GM12891 (cell line): ENCODE data around the gene ZNF540. TPM values are rescaled to one million over a fixed set of nuclear protein-coding genes. Genes with fewer than 3 reads are reported as not detected.

Experiments
- DNase-seq: peaks from one replicate; pipeline ENCODE4 v3.0.0; 2011; ENCODE audit warnings: low spot score; ENCODE audit not compliant: insufficient read length
- FAIRE-seq: peaks from 2 replicates; lab custom pipeline; 2011; peaks lifted over from hg19 to GRCh38; lab: Jason Lieb, UNC
- PAX5 ChIP-seq: IDR thresholded peaks from 2 replicates; pipeline ENCODE4 v1.6.1; 2011; ENCODE audit warnings: low read length, moderate library complexity, mild to moderate bottlenecking; ENCODE audit not compliant: insufficient read depth, severe bottlenecking
- POLR2A ChIP-seq: IDR thresholded peaks from 2 replicates; pipeline ENCODE4 v1.6.1; 2011; ENCODE audit warnings: low read depth, low read length, control low read depth
- POLR2AphosphoS5 ChIP-seq: IDR thresholded peaks from 2 replicates; pipeline ENCODE4 v1.6.1; 2011; ENCODE audit warnings: low read depth, low read length, control low read depth
- POU2F2 ChIP-seq: IDR thresholded peaks from 2 replicates; pipeline ENCODE4 v1.6.1; 2011; ENCODE audit warnings: low read depth, mild to moderate bottlenecking, control low read depth, low read length, moderate library complexity
- SPI1 ChIP-seq: IDR thresholded peaks from 2 replicates; pipeline ENCODE4 v1.6.1; 2011; ENCODE audit warnings: low read depth, low read length, control low read depth
- TAF1 ChIP-seq: IDR thresholded peaks from 2 replicates; pipeline ENCODE4 v1.6.1; 2011; ENCODE audit warnings: low read depth, low read length, control low read depth
- polyA plus RNA-seq: library from polyadenylated mRNA; unstranded; fragments of >200 nt; gene quantifications from one replicate; pipeline ENCODE4 v1.2.1, GENCODE V29; 2012; ENCODE audit warnings: low read depth, missing spikeins, inconsistent platforms; ENCODE audit not compliant: missing spikeins

The ZNF540 gene
- 0.63 TPM for polyA plus RNA-seq

DNA sequence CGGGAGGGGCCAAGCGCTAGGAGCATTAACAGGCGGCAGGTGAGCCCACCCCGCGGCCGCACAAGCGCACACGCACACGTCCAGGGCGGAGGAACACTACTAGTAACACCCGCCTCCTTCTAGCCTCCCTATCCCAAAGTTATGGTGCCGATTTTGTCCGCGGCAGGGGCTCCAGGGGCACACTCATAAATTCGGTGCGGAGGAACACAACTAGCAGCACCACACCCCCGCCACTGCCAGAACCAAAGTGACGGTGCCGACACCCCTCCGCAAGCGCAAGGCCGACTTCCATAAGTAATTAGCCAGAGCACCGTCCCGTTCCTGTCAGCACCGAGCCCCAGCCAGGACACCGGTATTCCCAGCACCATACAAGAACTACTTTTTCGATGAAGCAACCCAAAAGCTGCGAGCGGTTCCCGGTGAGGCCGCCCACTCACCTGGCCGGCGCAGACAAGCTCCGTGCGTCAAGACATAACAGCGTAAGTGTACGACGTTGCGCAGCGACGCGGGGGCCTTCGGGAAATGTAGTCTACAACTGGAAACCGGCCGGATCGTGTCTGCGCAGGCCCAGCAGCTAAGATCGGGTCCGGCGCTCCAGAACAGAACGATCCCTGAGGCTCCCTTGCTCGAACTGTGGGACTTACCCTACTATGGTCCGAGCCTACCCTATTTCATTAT, at the start of gene ZNF540, which contains the start of gene ZNF571:
Gene ZNF540, plus strand, starts transcription at position 573 of the 678 bp plus-strand sequence. CDS start 3,572 bp downstream, outside the sequence.
Gene ZNF571, minus strand, starts transcription at position 489 of the 678 bp plus-strand sequence. CDS start 8,116 bp downstream, outside the sequence.
- DNase-seq, result peak; percentile 64
- peak; percentile 90 for FAIRE-seq
- TF ChIP-seq POLR2A (peak; percentile 63), PAX5 (no peak), SPI1 (no peak), POU2F2 (peak; percentile 39; the same call in 1 of the 2 replicates), POLR2AphosphoS5 (peak; percentile 21; the same call in 1 of the 2 replicates)

DNA sequence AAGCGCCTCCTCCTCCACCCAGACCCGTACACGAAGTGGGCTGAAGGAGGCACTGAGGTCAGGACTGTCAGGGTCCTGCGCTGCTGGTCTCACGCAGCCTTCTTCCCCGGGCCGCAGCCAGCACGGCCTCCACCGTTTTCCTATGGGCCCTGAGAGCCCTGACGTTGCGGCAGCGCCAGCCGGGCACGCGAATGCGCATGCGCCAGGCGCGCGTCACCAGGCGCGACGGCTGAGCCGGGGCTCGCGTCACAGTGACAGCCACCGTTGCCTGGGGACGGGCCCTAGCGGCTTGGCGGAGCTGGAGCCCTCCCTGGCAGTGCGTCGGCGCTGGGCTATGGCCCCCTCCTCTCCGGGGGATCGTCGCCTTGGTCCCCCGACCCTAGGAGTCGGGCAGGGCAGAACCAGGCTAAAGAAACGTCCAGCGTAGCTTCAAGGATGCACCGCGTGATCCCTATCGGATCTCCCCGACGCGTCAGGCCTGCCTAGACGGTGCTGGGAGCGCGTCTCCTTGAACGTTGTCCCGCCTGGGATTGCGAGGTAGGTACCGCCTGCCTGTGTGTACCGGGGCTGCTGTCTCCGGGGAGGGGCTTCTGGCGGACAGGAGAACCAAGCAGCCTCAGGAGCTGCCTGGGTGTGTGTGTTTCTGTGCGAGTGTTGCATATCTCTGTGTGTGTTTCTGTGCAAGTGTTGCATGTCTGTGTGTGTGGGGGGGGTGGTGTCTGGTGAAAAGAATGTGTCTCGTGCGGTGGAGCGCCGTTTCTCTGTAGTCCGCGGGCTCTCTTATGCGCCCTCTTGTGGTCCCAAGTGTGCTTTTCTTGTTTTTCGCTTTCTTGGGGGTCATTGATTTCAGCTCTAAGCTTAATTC, 43.3 kb upstream of the ZNF540 start:
- FAIRE-seq (peak; percentile 89), DNase-seq (peak; percentile 77)
- TF ChIP-seq POU2F2, result no peak
- TF ChIP-seq TAF1, result no peak
- no peak for TF ChIP-seq PAX5
- 0 out of 2 replicates have a peak, but pooled peaks have one; percentile 34 for TF ChIP-seq POLR2A
- no peak for TF ChIP-seq POLR2AphosphoS5

DNA sequence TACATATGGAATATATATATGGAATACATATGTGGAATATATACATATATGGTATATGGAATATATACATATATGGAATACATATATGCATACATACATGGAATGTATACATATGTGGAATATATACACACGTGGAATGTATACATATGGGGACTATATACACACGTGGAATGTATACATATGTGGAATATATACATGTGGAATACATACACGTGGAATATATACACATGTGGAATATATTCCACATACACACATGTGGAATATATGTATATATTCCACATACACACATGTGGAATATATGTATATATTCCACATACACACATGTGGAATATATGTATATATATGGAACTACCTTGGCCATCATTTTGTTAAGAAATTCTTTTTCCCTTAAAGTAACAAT, 31.2 kb upstream of the ZNF540 start:
- FAIRE-seq, result no peak
- TF ChIP-seq POLR2AphosphoS5, result no peak
- TF ChIP-seq POLR2A, result no peak

DNA sequence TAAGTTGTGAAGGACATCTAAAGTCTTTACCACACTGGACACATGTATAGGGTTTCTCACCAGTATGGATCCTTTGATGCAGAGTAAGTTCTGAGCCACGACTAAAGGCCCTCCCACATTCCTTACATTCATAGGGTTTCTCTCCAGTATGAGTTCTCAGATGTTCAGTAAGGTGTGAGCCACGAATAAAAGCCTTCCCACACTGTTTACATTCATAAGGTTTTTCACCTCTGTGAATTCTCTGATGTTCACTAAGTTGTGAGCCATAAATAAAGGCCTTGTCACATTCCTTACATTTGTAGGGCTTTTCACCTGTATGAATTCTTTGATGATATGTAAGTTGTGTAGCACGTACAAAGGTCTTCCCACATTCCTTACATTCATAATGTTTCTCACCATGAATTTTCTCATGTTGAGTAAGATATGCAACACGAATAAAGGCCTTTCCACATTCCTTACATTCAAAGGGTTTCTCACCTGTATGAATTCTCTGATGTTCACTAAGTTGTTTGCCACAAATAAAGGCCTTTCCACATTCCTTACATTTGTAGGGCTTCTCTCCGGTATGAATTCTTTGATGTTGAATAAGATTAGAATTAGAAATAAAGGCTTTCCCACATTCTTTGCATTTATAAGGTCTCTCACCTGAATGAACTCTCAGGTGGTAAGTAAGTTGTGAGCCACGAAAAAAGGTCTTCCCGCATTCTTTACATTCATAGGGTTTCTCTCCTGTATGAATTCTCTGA, 29.9 kb upstream of the ZNF540 start:
- no peak for DNase-seq
- no peak for FAIRE-seq
- TF ChIP-seq SPI1 (no peak), POLR2A (no peak), PAX5 (no peak), POU2F2 (no peak), POLR2AphosphoS5 (no peak), TAF1 (no peak)

More for the DNA sequence above, 31.2 kb upstream of the ZNF540 start:
- DNase-seq, result no peak

DNA sequence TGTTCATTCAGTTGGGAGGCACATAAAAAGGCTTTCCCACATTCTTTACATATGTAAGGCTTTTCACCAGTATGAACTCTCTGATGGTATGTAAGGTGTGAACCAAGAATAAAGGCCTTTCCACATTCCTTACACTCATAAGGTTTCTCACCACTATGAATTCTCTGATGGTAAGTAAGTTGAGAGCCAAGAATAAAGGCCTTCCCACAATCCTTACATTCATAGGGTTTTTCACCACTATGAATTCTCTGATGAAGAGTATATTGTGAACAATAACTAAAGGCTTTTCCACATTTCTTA, 29.4 kb upstream of the ZNF540 start:
- FAIRE-seq, result no peak
- TF ChIP-seq PAX5, result no peak
- no peak for TF ChIP-seq POLR2AphosphoS5
- TF ChIP-seq POU2F2, result no peak
- no peak for TF ChIP-seq TAF1
- TF ChIP-seq SPI1, result no peak
- no peak for TF ChIP-seq POLR2A
- DNase-seq, result no peak

DNA sequence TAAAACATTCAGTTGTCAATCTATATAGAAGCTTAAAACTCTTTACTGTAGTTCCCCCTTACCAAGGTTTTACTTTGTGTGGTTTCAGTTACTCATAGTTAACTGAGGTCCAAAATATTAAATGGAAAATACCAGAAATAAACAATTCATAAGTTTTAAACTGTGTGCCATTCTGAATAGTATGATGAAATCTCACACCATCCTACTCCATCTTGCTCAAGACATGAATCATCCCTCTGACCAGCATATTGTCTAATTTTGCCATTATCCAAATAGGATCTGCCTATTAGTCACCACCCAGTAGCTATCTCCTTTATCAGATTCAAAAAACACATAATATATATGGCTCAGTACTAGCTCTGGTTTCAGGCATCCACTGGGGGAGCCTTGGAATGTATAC, 22.5 kb upstream of the ZNF540 start:
- FAIRE-seq (no peak), DNase-seq (no peak)
- no peak for TF ChIP-seq POU2F2
- no peak for TF ChIP-seq SPI1
- TF ChIP-seq PAX5, result no peak
- TF ChIP-seq POLR2A, result no peak
- no peak for TF ChIP-seq POLR2AphosphoS5
- no peak for TF ChIP-seq TAF1

DNA sequence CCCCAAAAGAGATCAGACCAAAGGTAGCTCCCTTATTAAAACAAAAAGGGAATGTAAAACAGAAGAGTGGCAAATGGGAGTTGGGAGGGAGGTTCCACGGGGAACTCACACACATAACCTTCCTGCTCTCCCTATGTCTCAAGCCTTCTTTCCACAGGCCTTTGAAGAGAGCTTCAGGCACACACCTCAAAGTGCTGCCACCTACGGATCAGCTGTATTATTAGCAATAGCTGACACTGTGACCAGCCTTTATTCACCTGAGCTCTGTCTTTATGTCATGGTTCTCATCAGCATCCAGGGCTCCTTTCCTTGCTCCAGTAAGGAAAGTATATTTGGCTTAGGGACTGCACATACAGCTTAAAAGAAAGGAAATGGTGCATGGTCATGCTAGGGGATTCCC, 11.3 kb upstream of the ZNF540 start:
- TF ChIP-seq POLR2A (no peak), PAX5 (no peak), POLR2AphosphoS5 (no peak), TAF1 (no peak), SPI1 (no peak), POU2F2 (no peak)
- FAIRE-seq (no peak), DNase-seq (no peak)

DNA sequence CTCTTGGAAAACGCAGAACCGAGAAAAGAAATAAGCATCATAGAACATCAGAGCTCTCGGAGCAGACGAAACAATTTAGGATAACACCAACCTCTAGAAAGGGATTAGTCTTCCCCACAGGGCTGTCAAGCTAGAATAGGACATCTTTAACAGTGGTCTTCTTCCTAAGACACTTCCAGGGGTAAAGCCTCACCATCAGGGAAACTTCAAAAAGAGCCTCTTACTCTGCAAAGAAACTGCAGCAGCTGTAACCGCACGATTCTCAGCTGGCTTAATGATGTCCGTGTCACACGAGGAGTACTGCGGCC, 726 bp upstream of the ZNF540 start:
- TF ChIP-seq POU2F2 (no peak), TAF1 (no peak)
- DNase-seq (no peak), FAIRE-seq (no peak)

DNA sequence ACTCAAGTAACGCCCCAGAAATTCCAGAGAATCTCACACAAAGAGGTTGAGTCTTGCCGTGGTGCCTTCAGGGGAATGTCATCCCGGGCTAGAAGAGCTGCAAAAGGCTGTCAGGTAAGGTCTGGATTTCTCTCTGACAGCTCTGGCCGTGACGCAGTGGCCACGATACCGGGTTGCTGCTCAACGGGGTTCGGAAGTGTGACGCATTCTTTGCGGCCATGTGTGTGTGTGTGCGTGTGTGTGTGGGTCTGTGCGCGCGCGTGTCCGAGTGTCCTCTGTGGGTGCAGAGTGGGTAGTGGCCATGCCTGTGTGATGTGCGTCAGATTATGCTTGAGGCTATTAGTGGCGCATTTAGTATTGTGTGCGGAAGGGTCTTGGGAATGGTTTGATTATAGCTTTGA, 306 bp downstream of the ZNF540 start:
- DNase-seq (peak; percentile 22), FAIRE-seq (no peak)
- no peak for TF ChIP-seq POLR2AphosphoS5
- no peak for TF ChIP-seq SPI1
- no peak for TF ChIP-seq POLR2A
- TF ChIP-seq POU2F2, result no peak
- no peak for TF ChIP-seq TAF1
- no peak for TF ChIP-seq PAX5
